Neural progenitor cell (in vitro differentiated cells): ENCODE measurements around the gene CYP4F2. TPM values are rescaled to one million over a fixed set of nuclear protein-coding genes. Genes with fewer than 3 reads are reported as not detected.

Source experiments
- DNase-seq: peaks from one replicate; pipeline ENCODE4 v3.0.0-alpha.2; 2016; ENCODE audit warnings: low spot score
- H2AFZ ChIP-seq: fragments of 200-600 bp; sonication (generic); replicated peaks from 2 replicates; pipeline ENCODE4 v1.6.1; 2016; ENCODE audit warnings: antibody characterized with exemption
- H3F3A ChIP-seq: fragments of 200-600 bp; sonication (generic); 2 replicates; pipeline ENCODE4 v1.6.1; 2016; ENCODE audit warnings: antibody characterized with exemption, low read depth
- H3K27ac ChIP-seq: fragments of 200-600 bp; sonication (generic); 2 replicates; pipeline ENCODE4 v1.5.1; 2016; ENCODE audit warnings: mild to moderate bottlenecking
- H3K27me3 ChIP-seq: fragments of 200-600 bp; sonication (generic); 2 replicates; pipeline ENCODE4 v1.6.1; 2016; ENCODE audit warnings: mild to moderate bottlenecking, moderate library complexity
- H3K36me3 ChIP-seq: fragments of 200-600 bp; sonication (generic); 2 replicates; pipeline ENCODE4 v1.5.1; 2016
- H3K4me1 ChIP-seq: fragments of 200-600 bp; sonication (generic); 2 replicates; pipeline ENCODE4 v1.6.1; 2016; ENCODE audit warnings: mixed run types
- H3K4me2 ChIP-seq: fragments of 200-600 bp; sonication (generic); 2 replicates; pipeline ENCODE4 v1.6.1; 2016
- H3K4me3 ChIP-seq: fragments of 200-600 bp; sonication (generic); 2 replicates; pipeline ENCODE4 v1.5.1; 2016
- H3K79me2 ChIP-seq: fragments of 200-600 bp; sonication (generic); 2 replicates; pipeline ENCODE4 v1.6.1; 2016; ENCODE audit warnings: low read depth
- H3K9ac ChIP-seq: fragments of 200-600 bp; sonication (generic); 2 replicates; pipeline ENCODE4 v1.6.1; 2016
- H3K9me3 ChIP-seq: fragments of 200-600 bp; sonication (generic); 2 replicates; pipeline ENCODE4 v1.5.1; 2016; ENCODE audit warnings: low read depth
- H4K20me1 ChIP-seq: fragments of 200-600 bp; sonication (generic); 2 replicates; pipeline ENCODE4 v1.6.1; 2016; ENCODE audit warnings: low read depth
- H3K27ac Mint-ChIP-seq: 3 replicates; pipeline ENCODE4 v1.8.0; 2021; ENCODE audit warnings: mixed read lengths
- H3K27me3 Mint-ChIP-seq: 2 replicates; pipeline ENCODE4 v1.8.0; 2022; ENCODE audit warnings: low read depth, mild to moderate bottlenecking, inconsistent platforms, moderate library complexity, mixed read lengths; ENCODE audit not compliant: insufficient read depth
- H3K36me3 Mint-ChIP-seq: 3 replicates; pipeline ENCODE4 v1.8.0; 2021; ENCODE audit warnings: mixed read lengths
- H3K4me1 Mint-ChIP-seq: 3 replicates; pipeline ENCODE4 v1.8.0; 2021; ENCODE audit warnings: mixed read lengths
- H3K4me3 Mint-ChIP-seq: 3 replicates; pipeline ENCODE4 v1.8.0; 2021; ENCODE audit warnings: mild to moderate bottlenecking, moderate library complexity, mixed read lengths
- H3K9me3 Mint-ChIP-seq: 3 replicates; pipeline ENCODE4 v1.8.0; 2020; ENCODE audit warnings: mixed read lengths
- EZH2 ChIP-seq: fragments of 200-600 bp; sonication (generic); IDR thresholded peaks from 2 replicates; pipeline ENCODE4 v1.6.1; 2017; ENCODE audit warnings: antibody characterized with exemption, mild to moderate bottlenecking, moderate library complexity
- EZH2phosphoT487 ChIP-seq: fragments of 200-600 bp; sonication (generic); IDR thresholded peaks from 2 replicates; pipeline ENCODE4 v1.6.1; 2017; ENCODE audit warnings: antibody characterized with exemption
- total RNA-seq: library from RNA; depleted of rRNA; stranded (reverse); fragments of >200 nt; gene quantifications from 2 replicates; pipeline ENCODE4 v1.2.3, GENCODE V29; 2015; ENCODE audit warnings: low replicate concordance
- TF ChIP-seq, protein P1 (sequence below): fragments of 200-600 bp; sonication (generic); IDR thresholded peaks from 2 replicates; pipeline ENCODE4 v1.5.1; 2017; ENCODE audit warnings: antibody characterized with exemption, mild to moderate bottlenecking

The CYP4F2 gene
- total RNA-seq, 1 donor from 2014 or later, result not detected

DNA sequence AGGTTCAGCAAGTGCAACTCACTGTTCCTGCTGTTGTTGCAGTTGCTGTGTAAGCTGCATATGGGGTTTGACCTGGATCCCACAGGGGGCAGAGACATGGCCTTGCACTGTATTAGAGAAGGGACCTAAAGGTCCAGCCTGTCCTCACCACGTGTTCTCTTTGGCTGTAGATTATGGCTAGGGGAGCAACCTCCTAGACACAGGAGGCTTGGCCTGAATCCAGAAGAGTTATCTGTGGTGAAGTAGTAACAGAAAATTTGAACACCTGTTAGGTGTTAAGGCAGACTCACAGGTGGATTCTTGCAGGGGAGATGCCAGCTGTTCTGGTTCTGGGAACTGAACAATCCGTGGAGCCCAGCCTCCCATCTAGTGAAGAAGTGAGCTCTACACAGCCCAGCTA, 39.9 kb upstream of the CYP4F2 start:
- H3K27me3 Mint-ChIP-seq, result peaks cover 2% of the 10 kb centered on the region
- no peak overlapping the region for H3K4me3 Mint-ChIP-seq
- Histone ChIP-seq H3K9ac (no peak overlapping the region), H3K9me3 (peaks cover 6% of the 10 kb centered on the region), H3K27me3 (no peaks in the 10 kb centered on the region), H3K4me2 (no peak overlapping the region), H3K79me2 (no peaks in the 10 kb centered on the region), H2AFZ (no peak overlapping the region), H3K36me3 (no peaks in the 10 kb centered on the region), H3K27ac (no peak overlapping the region), H4K20me1 (no peaks in the 10 kb centered on the region), H3F3A (no peaks in the 10 kb centered on the region), H3K4me1 (no peaks in the 10 kb centered on the region), H3K4me3 (no peak overlapping the region)
- H3K4me1 Mint-ChIP-seq, result no peaks in the 10 kb centered on the region
- TF ChIP-seq EZH2phosphoT487 (no peak), EZH2 (no peak)
- TF ChIP-seq, protein P1, sequence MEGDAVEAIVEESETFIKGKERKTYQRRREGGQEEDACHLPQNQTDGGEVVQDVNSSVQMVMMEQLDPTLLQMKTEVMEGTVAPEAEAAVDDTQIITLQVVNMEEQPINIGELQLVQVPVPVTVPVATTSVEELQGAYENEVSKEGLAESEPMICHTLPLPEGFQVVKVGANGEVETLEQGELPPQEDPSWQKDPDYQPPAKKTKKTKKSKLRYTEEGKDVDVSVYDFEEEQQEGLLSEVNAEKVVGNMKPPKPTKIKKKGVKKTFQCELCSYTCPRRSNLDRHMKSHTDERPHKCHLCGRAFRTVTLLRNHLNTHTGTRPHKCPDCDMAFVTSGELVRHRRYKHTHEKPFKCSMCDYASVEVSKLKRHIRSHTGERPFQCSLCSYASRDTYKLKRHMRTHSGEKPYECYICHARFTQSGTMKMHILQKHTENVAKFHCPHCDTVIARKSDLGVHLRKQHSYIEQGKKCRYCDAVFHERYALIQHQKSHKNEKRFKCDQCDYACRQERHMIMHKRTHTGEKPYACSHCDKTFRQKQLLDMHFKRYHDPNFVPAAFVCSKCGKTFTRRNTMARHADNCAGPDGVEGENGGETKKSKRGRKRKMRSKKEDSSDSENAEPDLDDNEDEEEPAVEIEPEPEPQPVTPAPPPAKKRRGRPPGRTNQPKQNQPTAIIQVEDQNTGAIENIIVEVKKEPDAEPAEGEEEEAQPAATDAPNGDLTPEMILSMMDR, result no peak
- no peaks in the 10 kb centered on the region for H3K36me3 Mint-ChIP-seq
- DNase-seq, result no peak
- H3K9me3 Mint-ChIP-seq, result peaks cover 12% of the 10 kb centered on the region
- no peak overlapping the region for H3K27ac Mint-ChIP-seq

DNA sequence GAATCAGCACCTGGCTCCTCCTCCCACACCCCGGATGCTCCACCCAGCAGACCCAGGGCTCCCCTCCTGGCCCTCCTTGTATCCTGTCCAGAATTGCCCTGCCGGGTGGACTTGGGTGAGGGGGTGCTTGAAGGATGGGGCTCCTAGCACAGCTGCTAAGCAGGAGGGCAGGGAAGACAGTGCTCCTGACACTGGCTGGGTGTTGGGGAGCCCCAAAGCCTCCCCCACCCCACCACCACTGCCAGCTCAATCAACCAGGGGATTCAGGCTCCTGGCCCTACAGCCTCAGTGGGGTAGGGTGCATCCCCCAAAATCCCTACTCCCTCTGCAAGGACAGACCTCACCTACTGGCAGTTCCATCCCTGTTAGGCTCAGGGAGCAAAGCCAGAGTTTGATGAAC, 39.1 kb upstream of the CYP4F2 start:
- Histone ChIP-seq H3K4me2 (no peak overlapping the region), H3K4me3 (no peak overlapping the region), H3K79me2 (no peaks in the 10 kb centered on the region), H3K27me3 (no peaks in the 10 kb centered on the region), H3K36me3 (no peaks in the 10 kb centered on the region), H3K4me1 (no peaks in the 10 kb centered on the region), H2AFZ (no peak overlapping the region), H3K27ac (no peak overlapping the region), H3F3A (no peaks in the 10 kb centered on the region), H4K20me1 (no peaks in the 10 kb centered on the region), H3K9ac (no peak overlapping the region), H3K9me3 (peaks cover 6% of the 10 kb centered on the region)
- no peak overlapping the region for H3K4me3 Mint-ChIP-seq
- TF ChIP-seq EZH2 (no peak), EZH2phosphoT487 (no peak)
- TF ChIP-seq, protein P1, result no peak
- DNase-seq, result no peak
- H3K27me3 Mint-ChIP-seq, result peaks cover 2% of the 10 kb centered on the region
- H3K9me3 Mint-ChIP-seq, result peaks cover 12% of the 10 kb centered on the region
- H3K27ac Mint-ChIP-seq, result no peak overlapping the region
- no peaks in the 10 kb centered on the region for H3K4me1 Mint-ChIP-seq
- H3K36me3 Mint-ChIP-seq, result no peaks in the 10 kb centered on the region

DNA sequence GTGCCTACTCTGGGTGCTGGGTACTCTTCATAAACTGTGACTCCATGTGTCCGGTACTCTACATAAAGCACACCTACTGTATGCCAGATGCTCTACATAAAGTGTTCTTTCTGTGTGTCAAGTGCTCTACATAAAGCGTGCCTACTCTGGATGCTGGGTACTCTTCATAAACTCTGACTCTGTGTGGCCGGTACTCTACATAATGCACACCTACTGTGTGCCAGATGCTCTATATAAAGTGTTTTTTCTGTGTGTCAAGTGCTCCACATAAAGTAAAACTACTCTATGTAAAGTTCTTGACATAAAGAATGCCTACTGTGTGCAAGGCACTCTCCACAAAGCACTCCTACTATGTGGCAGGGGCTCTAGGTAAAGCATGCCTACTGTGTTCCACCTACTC, 38.3 kb upstream of the CYP4F2 start:
- Mint-ChIP-seq H3K27ac (no peak overlapping the region), H3K36me3 (no peaks in the 10 kb centered on the region), H3K27me3 (peaks cover 2% of the 10 kb centered on the region), H3K4me1 (no peaks in the 10 kb centered on the region), H3K4me3 (no peak overlapping the region), H3K9me3 (peaks cover 12% of the 10 kb centered on the region)
- TF ChIP-seq EZH2 (no peak), EZH2phosphoT487 (no peak)
- TF ChIP-seq, protein P1, result no peak
- no peak overlapping the region for H3K9ac ChIP-seq
- no peak overlapping the region for H3K27ac ChIP-seq
- H4K20me1 ChIP-seq, result no peaks in the 10 kb centered on the region
- no peak for DNase-seq
- H3K27me3 ChIP-seq, result no peaks in the 10 kb centered on the region
- H3K79me2 ChIP-seq, result no peaks in the 10 kb centered on the region
- no peak overlapping the region for H2AFZ ChIP-seq
- no peaks in the 10 kb centered on the region for H3K4me1 ChIP-seq
- H3K4me2 ChIP-seq, result no peak overlapping the region
- peaks cover 2% of the 10 kb centered on the region for H3K9me3 ChIP-seq
- no peaks in the 10 kb centered on the region for H3K36me3 ChIP-seq
- no peak overlapping the region for H3K4me3 ChIP-seq
- H3F3A ChIP-seq, result no peaks in the 10 kb centered on the region
